Vagina (tissue), 2 donors: Measurements from ENCODE around the gene ESYT2.

ENCODE experiments used
- POLR2A ChIP-seq, 2 donors: fragments of 450-650 bp; IDR thresholded peaks; one replicate each; pipeline ENCODE4 v1.6.1; 2017; ENCODE audit warnings: antibody characterized with exemption in 2 of 2, mild to moderate bottlenecking in 2 of 2, moderate library complexity in 2 of 2
- POLR2AphosphoS5 ChIP-seq, 2 donors: sonication (generic); formaldehyde crosslinking; IDR thresholded peaks; one replicate each; pipeline ENCODE4 v1.9.0; 2017; ENCODE audit warnings: antibody characterized with exemption in 2 of 2, mild to moderate bottlenecking in 2 of 2, low read depth in 1 of 2; ENCODE audit not compliant: insufficient read depth in 1 of 2
- TF ChIP-seq, protein P1 (sequence below), 3 experiments: fragments of 450-650 bp in 2 of 3; fragments of 200-600 bp in 1 of 3; sonication (generic) in 1 of 3; IDR thresholded peaks; one replicate each; pipeline ENCODE4 v1.5.1; 2017 to 2019; ENCODE audit warnings: antibody characterized with exemption in 3 of 3, mild to moderate bottlenecking in 2 of 3, moderate library complexity in 2 of 3

GRCh38 chr7:158722574-158723237 lies 106.6 kb downstream of the ESYT2 start:
- TF ChIP-seq POLR2A (IDR thresholded peaks at IDR 0.05) (no peak), POLR2AphosphoS5 (IDR thresholded peaks at IDR 0.05; ENCODE audit: insufficient read depth in 1 of 2, low read depth in 1 of 2) (no peak)
- TF ChIP-seq, protein P1, sequence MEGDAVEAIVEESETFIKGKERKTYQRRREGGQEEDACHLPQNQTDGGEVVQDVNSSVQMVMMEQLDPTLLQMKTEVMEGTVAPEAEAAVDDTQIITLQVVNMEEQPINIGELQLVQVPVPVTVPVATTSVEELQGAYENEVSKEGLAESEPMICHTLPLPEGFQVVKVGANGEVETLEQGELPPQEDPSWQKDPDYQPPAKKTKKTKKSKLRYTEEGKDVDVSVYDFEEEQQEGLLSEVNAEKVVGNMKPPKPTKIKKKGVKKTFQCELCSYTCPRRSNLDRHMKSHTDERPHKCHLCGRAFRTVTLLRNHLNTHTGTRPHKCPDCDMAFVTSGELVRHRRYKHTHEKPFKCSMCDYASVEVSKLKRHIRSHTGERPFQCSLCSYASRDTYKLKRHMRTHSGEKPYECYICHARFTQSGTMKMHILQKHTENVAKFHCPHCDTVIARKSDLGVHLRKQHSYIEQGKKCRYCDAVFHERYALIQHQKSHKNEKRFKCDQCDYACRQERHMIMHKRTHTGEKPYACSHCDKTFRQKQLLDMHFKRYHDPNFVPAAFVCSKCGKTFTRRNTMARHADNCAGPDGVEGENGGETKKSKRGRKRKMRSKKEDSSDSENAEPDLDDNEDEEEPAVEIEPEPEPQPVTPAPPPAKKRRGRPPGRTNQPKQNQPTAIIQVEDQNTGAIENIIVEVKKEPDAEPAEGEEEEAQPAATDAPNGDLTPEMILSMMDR (IDR thresholded peaks at IDR 0.05), result no peak
